ENCODE data around the gene IYD.

IYD gene

GRCh38 chr6:150435832-150436231 is 67.0 kb downstream of the IYD start:
- Histone ChIP-seq H2AK5ac (ENCODE audit: low read depth, low read length) (no peak overlapping the region), H4K8ac (ENCODE audit: low read depth, low read length) (no peak overlapping the region), H3K18ac (ENCODE audit: low read length) (no peak overlapping the region), H3K9ac (ENCODE audit: low read depth, low read length, poor library complexity) (no peak overlapping the region), H3K4ac (ENCODE audit: low read length) (no peak overlapping the region), H3K79me1 (ENCODE audit: low read depth, low read length) (no peaks in the 10 kb centered on the region), H2BK12ac (ENCODE audit: low read length) (no peak overlapping the region), H3K4me2 (ENCODE audit: insufficient read depth, low read length, poor library complexity, severe bottlenecking) (no peak overlapping the region), H3K27ac (replicated peaks; ENCODE audit: low read length) (no peak overlapping the region), H3K4me1 (ENCODE audit: control insufficient read depth in 2 of 2, insufficient read depth in 1 of 2, low read depth in 1 of 2, low read length in 2 of 2) (peaks cover 0 to 4% of the 10 kb centered on the region in 2 donors), H2BK15ac (ENCODE audit: low read length) (no peak overlapping the region), H4K91ac (ENCODE audit: low read depth, low read length, poor library complexity) (no peak overlapping the region), H3K4me3 (ENCODE audit: low read length in 2 of 2) (no peak overlapping the region), H2BK120ac (ENCODE audit: low read depth, low read length) (no peak overlapping the region), H2AFZ (ENCODE audit: low read length) (peak overlapping the region; percentile 71), H2BK5ac (ENCODE audit: low read length) (no peak overlapping the region), H3K23ac (ENCODE audit: low read depth, low read length, poor library complexity) (no peak overlapping the region), H3K14ac (ENCODE audit: low read length) (no peak overlapping the region), H3K36me3 (replicated peaks in 1 of 2; ENCODE audit: control insufficient read depth in 2 of 2, insufficient read depth in 2 of 2, low read length in 2 of 2) (no peaks in the 10 kb centered on the region), H3K9me3 (replicated peaks in 1 of 2; ENCODE audit: control insufficient read depth in 2 of 2, insufficient read depth in 1 of 2, low read depth in 1 of 2, low read length in 2 of 2) (no peaks in the 10 kb centered on the region), H3K27me3 (ENCODE audit: control insufficient read depth in 3 of 3, insufficient read depth in 3 of 3, low read depth in 1 of 3, low read length in 3 of 3) (peaks cover 0 to 3% (median 0%) of the 10 kb centered on the region in 3 experiments)
- no peak for DNase-seq (ENCODE audit: low spot score)
- no CpG with 5 or more reads among the region's 10 CpGs for WGBS, 2 donors (ENCODE audit: extremely low coverage in 2 of 2, insufficient read length in 2 of 2, insufficient replicate concordance in 1 of 2)

DNA sequence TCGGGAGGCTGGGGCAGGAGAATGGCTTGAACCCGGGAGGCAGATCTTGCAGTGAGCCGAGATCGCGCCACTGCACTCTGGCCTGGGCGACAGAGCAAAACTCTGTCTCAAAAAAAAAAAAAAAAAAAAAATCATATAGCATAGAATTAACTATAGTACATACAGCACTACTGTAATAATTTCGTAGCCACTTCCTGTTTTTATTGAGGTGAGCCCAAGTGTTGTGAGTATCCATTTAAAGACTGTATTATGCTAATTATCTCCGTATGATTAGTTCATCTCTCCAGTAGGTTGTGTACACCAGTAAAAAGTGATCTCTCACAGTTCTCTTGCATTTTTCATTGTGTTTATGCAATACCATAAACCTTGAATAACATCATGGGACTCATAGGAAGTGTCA is 70.6 kb downstream of the IYD start:
- Histone ChIP-seq H3K4me3 (ENCODE audit: low read length in 2 of 2) (no peak overlapping the region), H2AFZ (ENCODE audit: low read length) (no peak overlapping the region), H2BK12ac (ENCODE audit: low read length) (no peak overlapping the region), H2BK15ac (ENCODE audit: low read length) (no peak overlapping the region), H3K27me3 (ENCODE audit: control insufficient read depth in 3 of 3, insufficient read depth in 3 of 3, low read depth in 1 of 3, low read length in 3 of 3) (no peaks in the 10 kb centered on the region), H2BK5ac (ENCODE audit: low read length) (no peak overlapping the region), H3K9ac (ENCODE audit: low read depth, low read length, poor library complexity) (no peak overlapping the region), H3K18ac (ENCODE audit: low read length) (no peak overlapping the region), H3K79me1 (ENCODE audit: low read depth, low read length) (no peaks in the 10 kb centered on the region), H2AK5ac (ENCODE audit: low read depth, low read length) (no peak overlapping the region), H3K4ac (ENCODE audit: low read length) (no peak overlapping the region), H3K27ac (replicated peaks; ENCODE audit: low read length) (no peak overlapping the region), H2BK120ac (ENCODE audit: low read depth, low read length) (no peak overlapping the region), H4K91ac (ENCODE audit: low read depth, low read length, poor library complexity) (no peak overlapping the region), H3K36me3 (replicated peaks in 1 of 2; ENCODE audit: control insufficient read depth in 2 of 2, insufficient read depth in 2 of 2, low read length in 2 of 2) (no peaks in the 10 kb centered on the region), H3K23ac (ENCODE audit: low read depth, low read length, poor library complexity) (no peak overlapping the region), H3K4me1 (ENCODE audit: control insufficient read depth in 2 of 2, insufficient read depth in 1 of 2, low read depth in 1 of 2, low read length in 2 of 2) (peaks cover 0 to under 1% of the 10 kb centered on the region in 2 donors), H3K4me2 (ENCODE audit: insufficient read depth, low read length, poor library complexity, severe bottlenecking) (no peak overlapping the region), H3K14ac (ENCODE audit: low read length) (no peak overlapping the region), H4K8ac (ENCODE audit: low read depth, low read length) (no peak overlapping the region), H3K9me3 (replicated peaks in 1 of 2; ENCODE audit: control insufficient read depth in 2 of 2, insufficient read depth in 1 of 2, low read depth in 1 of 2, low read length in 2 of 2) (no peaks in the 10 kb centered on the region)
- no peak for DNase-seq (ENCODE audit: low spot score)
- no CpG with 5 or more reads among the region's 8 CpGs for WGBS, 2 donors (ENCODE audit: extremely low coverage in 2 of 2, insufficient read length in 2 of 2, insufficient replicate concordance in 1 of 2)

DNA sequence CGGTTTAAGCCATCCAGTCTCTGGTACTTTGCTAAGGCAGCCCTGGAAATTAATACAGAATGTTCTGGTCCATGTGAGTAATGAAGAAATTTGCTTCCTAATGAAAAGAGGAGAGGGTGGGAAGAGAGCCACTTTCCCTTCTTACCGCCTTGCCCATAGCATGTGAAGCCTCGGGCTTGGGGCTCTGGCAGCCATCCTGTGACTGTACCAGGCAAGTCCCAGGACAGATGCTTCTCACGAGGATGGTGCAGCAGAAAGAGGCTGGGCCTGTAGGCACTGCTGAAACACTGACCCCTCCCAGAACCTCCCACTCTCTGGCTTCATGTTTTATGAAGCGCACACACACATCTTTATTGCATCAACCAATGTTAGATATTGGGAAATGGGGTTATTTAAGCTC is 74.8 kb downstream of the IYD start:
- H4K8ac ChIP-seq (ENCODE audit: low read depth, low read length), result no peak overlapping the region
- H3K4ac ChIP-seq (ENCODE audit: low read length), result no peak overlapping the region
- no CpG with 5 or more reads among the region's 5 CpGs for WGBS, 2 donors (ENCODE audit: extremely low coverage in 2 of 2, insufficient read length in 2 of 2, insufficient replicate concordance in 1 of 2)
- no peak overlapping the region for H2BK120ac ChIP-seq (ENCODE audit: low read depth, low read length)
- H3K36me3 ChIP-seq (replicated peaks in 1 of 2; ENCODE audit: control insufficient read depth in 2 of 2, insufficient read depth in 2 of 2, low read length in 2 of 2), result no peaks in the 10 kb centered on the region
- H3K23ac ChIP-seq (ENCODE audit: low read depth, low read length, poor library complexity), result no peak overlapping the region
- H3K4me2 ChIP-seq (ENCODE audit: insufficient read depth, low read length, poor library complexity, severe bottlenecking), result no peak overlapping the region
- no peaks in the 10 kb centered on the region for H3K9me3 ChIP-seq (replicated peaks in 1 of 2; ENCODE audit: control insufficient read depth in 2 of 2, insufficient read depth in 1 of 2, low read depth in 1 of 2, low read length in 2 of 2)
- no peaks in the 10 kb centered on the region for H3K4me1 ChIP-seq (ENCODE audit: control insufficient read depth in 2 of 2, insufficient read depth in 1 of 2, low read depth in 1 of 2, low read length in 2 of 2)
- H2BK15ac ChIP-seq (ENCODE audit: low read length), result no peak overlapping the region
- no peaks in the 10 kb centered on the region for H3K27me3 ChIP-seq (ENCODE audit: control insufficient read depth in 3 of 3, insufficient read depth in 3 of 3, low read depth in 1 of 3, low read length in 3 of 3)
- H3K79me1 ChIP-seq (ENCODE audit: low read depth, low read length), result no peaks in the 10 kb centered on the region
- no peak overlapping the region for H2BK12ac ChIP-seq (ENCODE audit: low read length)
- no peak overlapping the region for H2AK5ac ChIP-seq (ENCODE audit: low read depth, low read length)
- H3K27ac ChIP-seq (replicated peaks; ENCODE audit: low read length), result no peak overlapping the region
- no peak overlapping the region for H2AFZ ChIP-seq (ENCODE audit: low read length)
- H2BK5ac ChIP-seq (ENCODE audit: low read length), result no peak overlapping the region
- no peak for DNase-seq (ENCODE audit: low spot score)
- no peak overlapping the region for H3K4me3 ChIP-seq (ENCODE audit: low read length in 2 of 2)
- H3K14ac ChIP-seq (ENCODE audit: low read length), result no peak overlapping the region
- no peak overlapping the region for H3K18ac ChIP-seq (ENCODE audit: low read length)
- no peak overlapping the region for H3K9ac ChIP-seq (ENCODE audit: low read depth, low read length, poor library complexity)
- no peak overlapping the region for H4K91ac ChIP-seq (ENCODE audit: low read depth, low read length, poor library complexity)

- Histone ChIP-seq H2AFZ (ENCODE audit: low read length) (no peak overlapping the region), H2AK5ac (ENCODE audit: low read depth, low read length) (no peak overlapping the region), H2BK120ac (ENCODE audit: low read depth, low read length) (no peak overlapping the region), H2BK5ac (ENCODE audit: low read length) (no peak overlapping the region), H2BK12ac (ENCODE audit: low read length) (no peak overlapping the region), H3K18ac (ENCODE audit: low read length) (no peak overlapping the region), H3K23ac (ENCODE audit: low read depth, low read length, poor library complexity) (no peak overlapping the region), H3K79me1 (ENCODE audit: low read depth, low read length) (no peaks in the 10 kb centered on the region), H3K14ac (ENCODE audit: low read length) (no peak overlapping the region), H3K4me2 (ENCODE audit: insufficient read depth, low read length, poor library complexity, severe bottlenecking) (no peak overlapping the region), H3K4ac (ENCODE audit: low read length) (no peak overlapping the region), H3K9ac (ENCODE audit: low read depth, low read length, poor library complexity) (no peak overlapping the region), H3K27ac (replicated peaks; ENCODE audit: low read length) (no peak overlapping the region), H4K91ac (ENCODE audit: low read depth, low read length, poor library complexity) (no peak overlapping the region), H3K4me1 (ENCODE audit: control insufficient read depth in 2 of 2, insufficient read depth in 1 of 2, low read depth in 1 of 2, low read length in 2 of 2) (no peaks in the 10 kb centered on the region), H2BK15ac (ENCODE audit: low read length) (no peak overlapping the region), H3K36me3 (replicated peaks in 1 of 2; ENCODE audit: control insufficient read depth in 2 of 2, insufficient read depth in 2 of 2, low read length in 2 of 2) (no peaks in the 10 kb centered on the region), H4K8ac (ENCODE audit: low read depth, low read length) (no peak overlapping the region), H3K4me3 (ENCODE audit: low read length in 2 of 2) (no peak overlapping the region), H3K27me3 (ENCODE audit: control insufficient read depth in 3 of 3, insufficient read depth in 3 of 3, low read depth in 1 of 3, low read length in 3 of 3) (no peaks in the 10 kb centered on the region), H3K9me3 (replicated peaks in 1 of 2; ENCODE audit: control insufficient read depth in 2 of 2, insufficient read depth in 1 of 2, low read depth in 1 of 2, low read length in 2 of 2) (no peaks in the 10 kb centered on the region)
- no CpG with 5 or more reads among the region's 6 CpGs for WGBS, 2 donors (ENCODE audit: extremely low coverage in 2 of 2, insufficient read length in 2 of 2, insufficient replicate concordance in 1 of 2)
- no peak for DNase-seq (ENCODE audit: low spot score)
Observed at GRCh38 chr6:150444308-150444707, 75.5 kb downstream of the IYD start.
